GM12891 (cell line): ENCODE results near the gene SFMBT1.

Experiments
- POLR2A ChIP-seq: IDR thresholded peaks from 2 replicates; pipeline ENCODE4 v1.6.1; 2011; ENCODE audit warnings: low read depth, low read length, control low read depth
- POLR2AphosphoS5 ChIP-seq: IDR thresholded peaks from 2 replicates; pipeline ENCODE4 v1.6.1; 2011; ENCODE audit warnings: low read depth, low read length, control low read depth
- POU2F2 ChIP-seq: IDR thresholded peaks from 2 replicates; pipeline ENCODE4 v1.6.1; 2011; ENCODE audit warnings: low read depth, mild to moderate bottlenecking, control low read depth, low read length, moderate library complexity
- SPI1 ChIP-seq: IDR thresholded peaks from 2 replicates; pipeline ENCODE4 v1.6.1; 2011; ENCODE audit warnings: low read depth, low read length, control low read depth
- TAF1 ChIP-seq: IDR thresholded peaks from 2 replicates; pipeline ENCODE4 v1.6.1; 2011; ENCODE audit warnings: low read depth, low read length, control low read depth

GRCh38 chr3:53028641-53029040 lies 17.2 kb downstream of the SFMBT1 start:
- no peak for TF ChIP-seq POLR2A
- TF ChIP-seq POLR2AphosphoS5: no peak
- no peak for TF ChIP-seq TAF1
- no peak for TF ChIP-seq SPI1
- TF ChIP-seq POU2F2: no peak
